Esophagus muscularis mucosa (tissue), 4 donors: ENCODE data around the gene TOP2A.

Experiments used
- CTCF ChIP-seq, 3 experiments: fragments of 200-600 bp in 2 of 3; fragments of 450-650 bp in 1 of 3; sonication (generic) in 2 of 3; IDR thresholded peaks; one replicate each; pipeline ENCODE4 v1.5.1; 2017 to 2019; ENCODE audit warnings: antibody characterized with exemption in 3 of 3, mild to moderate bottlenecking in 2 of 3, moderate library complexity in 1 of 3
- EP300 ChIP-seq: sonication (generic); formaldehyde crosslinking; IDR thresholded peaks from one replicate; pipeline ENCODE4 v1.6.1; 2017; ENCODE audit warnings: antibody characterized with exemption
- POLR2A ChIP-seq: fragments of 450-650 bp; IDR thresholded peaks from one replicate; pipeline ENCODE4 v1.6.1; 2017; ENCODE audit warnings: antibody characterized with exemption, moderate library complexity, mild to moderate bottlenecking, low read depth
- POLR2AphosphoS5 ChIP-seq, 2 donors: sonication (generic); formaldehyde crosslinking; IDR thresholded peaks; one replicate each; pipeline ENCODE4 v1.6.1; 2017; ENCODE audit warnings: antibody characterized with exemption in 2 of 2

GRCh38 chr17:40347319-40348135 is 70.2 kb downstream of the TOP2A start:
- TF ChIP-seq POLR2A (no peak), CTCF (IDR thresholded peaks at IDR 0.05) (no peak), EP300 (no peak), POLR2AphosphoS5 (IDR thresholded peaks at IDR 0.05) (no peak)
